ENCODE results near the gene ARL2BP.
A peak's percentile ranks its signal among the peaks of the same experiment; 100 is the strongest.
"Not testable (repeated sequence)": the region's sequence is repeated elsewhere in the genome, so short reads cannot be mapped to it uniquely, and the experiment has no call there.

The ARL2BP gene

GRCh38 chr16:57244767-57245471 is at the start of gene ARL2BP:
Gene ARL2BP, plus strand, starts transcription at chr16:57245259. Its CDS starts 109 bp downstream, at chr16:57245368.
- peak; percentile 98 for DNase-seq

- no peak for DNase-seq
Observed at GRCh38 chr16:57196286-57196685, 48.8 kb upstream of the ARL2BP start.

- DNase-seq, result no peak
Observed at GRCh38 chr16:57196753-57197152, 48.3 kb upstream of the ARL2BP start.

- not testable (repeated sequence) for DNase-seq
Observed at GRCh38 chr16:57200321-57200720, 44.7 kb upstream of the ARL2BP start.

- DNase-seq, result not testable (repeated sequence)
Observed at GRCh38 chr16:57200926-57201325, 44.1 kb upstream of the ARL2BP start.

- DNase-seq, result no peak
Observed at GRCh38 chr16:57202095-57202886, 42.8 kb upstream of the ARL2BP start.

- DNase-seq, result no peak
Observed at GRCh38 chr16:57203451-57203850, 41.6 kb upstream of the ARL2BP start.

GRCh38 chr16:57204675-57205074 is 40.4 kb upstream of the ARL2BP start:
- DNase-seq, result no peak

- no peak for DNase-seq
Observed at GRCh38 chr16:57208926-57209325, 36.1 kb upstream of the ARL2BP start.

GRCh38 chr16:57209780-57210179 is 35.3 kb upstream of the ARL2BP start:
- DNase-seq, result no peak

- no peak for DNase-seq
Observed at GRCh38 chr16:57213462-57213861, 31.6 kb upstream of the ARL2BP start.

GRCh38 chr16:57216968-57217367 is 28.1 kb upstream of the ARL2BP start:
- DNase-seq, result no peak

GRCh38 chr16:57223057-57223456 is 22.0 kb upstream of the ARL2BP start:
- no peak for DNase-seq

- DNase-seq, result no peak
Observed at GRCh38 chr16:57224651-57225335, 20.3 kb upstream of the ARL2BP start.

GRCh38 chr16:57225978-57226377 is 19.1 kb upstream of the ARL2BP start:
- no peak for DNase-seq

- no peak for DNase-seq
Observed at GRCh38 chr16:57226701-57227621, 18.1 kb upstream of the ARL2BP start.

GRCh38 chr16:57229079-57229478 is 16.0 kb upstream of the ARL2BP start:
- DNase-seq, result no peak

GRCh38 chr16:57231821-57232350 is 13.2 kb upstream of the ARL2BP start:
- DNase-seq, result no peak

GRCh38 chr16:57233944-57234706 is 10.9 kb upstream of the ARL2BP start:
- DNase-seq, result no peak

GRCh38 chr16:57234707-57235092 is 10.4 kb upstream of the ARL2BP start:
- no peak for DNase-seq

Measured in activated CD4-positive, alpha-beta T cell treated with anti-CD3 and anti-CD28 coated beads, Interleukin-2, amount 50 U/mL, for 16 hours (primary cell).